Gastroesophageal sphincter (tissue), 4 donors: Measurements from ENCODE around the gene PLEKHO2. TPM values are rescaled to one million over a fixed set of nuclear protein-coding genes. Genes with fewer than 3 reads are reported as not detected.

Experiments used
- ATAC-seq: fragments of 150-250 bp; one replicate; pipeline ENCODE4 v1.9.1; 2016; ENCODE audit warnings: mild to moderate bottlenecking, moderate library complexity
- H3K27ac ChIP-seq, 4 donors: fragments of 200-600 bp; sonication (generic) in 3 of 4; 1 replicate in 3 of 4; 2 replicates in 1 of 4; pipeline ENCODE4 v1.5.1; 2016 to 2019
- H3K27me3 ChIP-seq: fragments of 200-600 bp; sonication (generic); one replicate; pipeline ENCODE4 v1.5.1; 2019
- H3K36me3 ChIP-seq, 2 donors: fragments of 200-600 bp; sonication (generic); one replicate each; pipeline ENCODE4 v1.5.1; 2019; ENCODE audit warnings: control low read depth in 1 of 2
- H3K4me1 ChIP-seq, 3 donors: fragments of 200-600 bp; sonication (generic); 1 replicate in 2 of 3; 2 replicates in 1 of 3; pipeline ENCODE4 v1.5.1; 2016 to 2019; ENCODE audit warnings: control low read depth in 2 of 3
- H3K4me3 ChIP-seq, 2 donors: fragments of 200-600 bp; sonication (generic); one replicate each; pipeline ENCODE4 v1.5.1; 2019; ENCODE audit warnings: mild to moderate bottlenecking in 1 of 2, moderate library complexity in 1 of 2
- H3K9me3 ChIP-seq, 3 donors: fragments of 200-600 bp; sonication (generic); one replicate each; pipeline ENCODE4 v1.5.1; 2017 to 2019; ENCODE audit warnings: control low read depth in 2 of 3
- EP300 ChIP-seq: sonication (generic); formaldehyde crosslinking; IDR thresholded peaks from one replicate; pipeline ENCODE4 v1.6.1; 2017; ENCODE audit warnings: antibody characterized with exemption, mild to moderate bottlenecking
- POLR2A ChIP-seq, 2 donors: fragments of 450-650 bp; IDR thresholded peaks; one replicate each; pipeline ENCODE4 v1.6.1; 2017; ENCODE audit warnings: antibody characterized with exemption in 2 of 2, mild to moderate bottlenecking in 2 of 2, moderate library complexity in 1 of 2
- POLR2AphosphoS5 ChIP-seq: sonication (generic); formaldehyde crosslinking; IDR thresholded peaks from one replicate; pipeline ENCODE4 v1.6.1; 2017; ENCODE audit warnings: antibody characterized with exemption
- WGBS, 2 donors: methylation state at CpG; one replicate each; pipeline ENCODE4 v1.1.5; 2018; ENCODE audit warnings: low coverage in 1 of 2; 5-methylcytosine and 5-hydroxymethylcytosine counted together
- total RNA-seq, 4 donors: library from RNA; depleted of rRNA; stranded (reverse); fragments of >200 nt; gene quantifications; one replicate each; pipeline ENCODE4 v1.1.0, GENCODE V29; 2016
- TF ChIP-seq, protein P1 (sequence below), 4 experiments: fragments of 200-600 bp in 2 of 4; fragments of 450-650 bp in 2 of 4; sonication (generic) in 1 of 4; IDR thresholded peaks; one replicate each; pipeline ENCODE4 v1.5.1; 2017 to 2019; ENCODE audit warnings: antibody characterized with exemption in 4 of 4, mild to moderate bottlenecking in 2 of 4, moderate library complexity in 2 of 4

PLEKHO2 gene
- total RNA-seq, 4 donors from 2014 or later, result 27.1 to 47.9 (median 43.1) TPM

DNA sequence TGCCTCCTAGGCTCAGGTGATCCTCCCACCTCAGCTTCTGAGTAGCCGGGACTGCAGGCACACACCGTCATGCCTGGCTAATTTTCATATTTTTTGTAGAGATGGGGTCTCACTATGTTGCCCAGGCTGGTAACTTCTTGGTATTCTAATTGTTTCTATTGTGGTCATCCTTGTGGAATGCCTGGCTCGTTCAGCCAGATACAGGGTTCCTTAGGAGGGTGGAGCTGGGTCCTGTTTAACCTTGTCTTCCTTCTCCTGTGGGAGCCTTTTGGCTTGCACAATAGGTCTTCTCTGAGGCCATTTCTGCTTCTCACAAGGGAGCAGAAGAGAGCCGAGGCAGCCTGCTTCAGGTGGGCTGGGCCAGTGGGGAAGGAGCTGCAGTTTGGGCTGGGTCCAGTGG is 15.7 kb downstream of the PLEKHO2 start:
- no peak for TF ChIP-seq POLR2A (IDR thresholded peaks at IDR 0.05)
- peak; percentile 4 for TF ChIP-seq POLR2AphosphoS5
- no peak for TF ChIP-seq EP300
- TF ChIP-seq, protein P1, sequence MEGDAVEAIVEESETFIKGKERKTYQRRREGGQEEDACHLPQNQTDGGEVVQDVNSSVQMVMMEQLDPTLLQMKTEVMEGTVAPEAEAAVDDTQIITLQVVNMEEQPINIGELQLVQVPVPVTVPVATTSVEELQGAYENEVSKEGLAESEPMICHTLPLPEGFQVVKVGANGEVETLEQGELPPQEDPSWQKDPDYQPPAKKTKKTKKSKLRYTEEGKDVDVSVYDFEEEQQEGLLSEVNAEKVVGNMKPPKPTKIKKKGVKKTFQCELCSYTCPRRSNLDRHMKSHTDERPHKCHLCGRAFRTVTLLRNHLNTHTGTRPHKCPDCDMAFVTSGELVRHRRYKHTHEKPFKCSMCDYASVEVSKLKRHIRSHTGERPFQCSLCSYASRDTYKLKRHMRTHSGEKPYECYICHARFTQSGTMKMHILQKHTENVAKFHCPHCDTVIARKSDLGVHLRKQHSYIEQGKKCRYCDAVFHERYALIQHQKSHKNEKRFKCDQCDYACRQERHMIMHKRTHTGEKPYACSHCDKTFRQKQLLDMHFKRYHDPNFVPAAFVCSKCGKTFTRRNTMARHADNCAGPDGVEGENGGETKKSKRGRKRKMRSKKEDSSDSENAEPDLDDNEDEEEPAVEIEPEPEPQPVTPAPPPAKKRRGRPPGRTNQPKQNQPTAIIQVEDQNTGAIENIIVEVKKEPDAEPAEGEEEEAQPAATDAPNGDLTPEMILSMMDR (IDR thresholded peaks at IDR 0.05), result no peak
- Histone ChIP-seq H3K27ac (peak overlapping the region; percentile 47 to 96 (median 90)), H3K27me3 (no peaks in the 10 kb centered on the region), H3K4me3 (no peak overlapping the region), H3K4me1 (peaks cover 20 to 94% (median 79%) of the 10 kb centered on the region in 3 donors), H3K36me3 (peaks cover 0 to 59% of the 10 kb centered on the region in 2 donors), H3K9me3 (no peaks in the 10 kb centered on the region)
- peak; percentile 65 for ATAC-seq
- WGBS, 2 donors, result 56 to 92% methylated on average over 2 to 3 of the region's 4 CpGs

DNA sequence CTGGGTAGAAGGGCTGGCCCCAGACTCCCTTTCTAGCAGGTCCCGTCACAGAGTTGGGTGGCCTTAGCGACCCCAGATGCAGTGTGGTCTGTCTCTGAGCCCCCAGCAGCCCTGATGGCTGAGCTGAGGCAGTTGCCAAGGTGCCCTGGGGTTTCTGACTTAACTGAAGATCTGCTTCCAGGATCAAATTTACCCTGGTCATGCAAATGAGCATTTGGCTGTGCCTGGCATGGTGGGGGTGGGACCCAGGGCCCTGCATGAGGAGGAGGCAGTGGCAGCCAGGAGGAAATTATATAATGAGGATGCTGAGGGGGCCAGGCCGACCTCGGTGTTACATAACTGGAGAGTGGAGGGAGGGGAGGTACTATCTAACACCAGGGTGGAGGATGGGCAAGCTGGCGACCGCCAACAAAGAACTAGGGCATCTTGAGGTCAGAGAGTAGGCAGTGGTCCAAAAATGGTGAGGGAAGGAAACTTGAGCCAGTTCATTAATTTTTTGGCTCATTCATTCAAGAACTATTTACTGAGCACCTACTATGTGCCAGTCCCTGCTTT is 16.4 kb downstream of the PLEKHO2 start:
- Histone ChIP-seq H3K9me3 (no peaks in the 10 kb centered on the region), H3K27me3 (no peaks in the 10 kb centered on the region), H3K27ac (peak overlapping the region; percentile 47 to 96 (median 90)), H3K36me3 (peaks cover 0 to 58% of the 10 kb centered on the region in 2 donors), H3K4me1 (peaks cover 20 to 90% (median 74%) of the 10 kb centered on the region in 3 donors), H3K4me3 (no peak overlapping the region)
- no peak for ATAC-seq
- 25 to 30% methylated on average over 4 of the region's 6 CpGs for WGBS, 2 donors
- no peak for TF ChIP-seq EP300
- no peak for TF ChIP-seq POLR2A (IDR thresholded peaks at IDR 0.05)
- TF ChIP-seq, protein P1 (IDR thresholded peaks at IDR 0.05), result no peak
- TF ChIP-seq POLR2AphosphoS5, result no peak

DNA sequence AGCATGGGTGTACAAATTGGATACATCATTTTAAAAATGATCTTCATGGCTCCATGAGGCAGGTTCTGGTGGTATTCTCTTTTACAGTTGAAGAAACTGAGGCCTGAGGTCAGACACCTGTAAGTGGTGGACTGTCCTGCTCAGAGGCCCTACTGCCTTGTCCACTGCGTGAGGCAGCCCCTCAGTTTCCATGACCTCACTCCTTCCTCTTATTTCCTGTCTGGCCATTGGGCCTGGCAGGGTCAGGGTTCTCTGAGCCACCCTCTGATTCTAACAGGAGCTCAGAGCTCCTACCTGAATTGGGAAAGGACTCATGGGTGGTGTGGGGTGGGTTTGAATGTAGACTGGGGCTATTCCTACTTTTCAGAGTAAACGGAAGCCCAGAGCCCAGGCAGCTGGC is 17.5 kb downstream of the PLEKHO2 start:
- ATAC-seq, result no peak
- WGBS, 2 donors, result no CpG with 5 or more reads among the region's 2 CpGs
- Histone ChIP-seq H3K27me3 (no peaks in the 10 kb centered on the region), H3K27ac (peak overlapping the region in 3 of 4 donors; percentile 90 to 96 (median 91)), H3K4me1 (peaks cover 20 to 84% (median 64%) of the 10 kb centered on the region in 3 donors), H3K36me3 (peaks cover 0 to 65% of the 10 kb centered on the region in 2 donors), H3K4me3 (no peak overlapping the region), H3K9me3 (no peaks in the 10 kb centered on the region)
- TF ChIP-seq EP300, result no peak
- TF ChIP-seq POLR2A (IDR thresholded peaks at IDR 0.05), result no peak
- no peak for TF ChIP-seq POLR2AphosphoS5
- TF ChIP-seq, protein P1 (IDR thresholded peaks at IDR 0.05), result no peak

DNA sequence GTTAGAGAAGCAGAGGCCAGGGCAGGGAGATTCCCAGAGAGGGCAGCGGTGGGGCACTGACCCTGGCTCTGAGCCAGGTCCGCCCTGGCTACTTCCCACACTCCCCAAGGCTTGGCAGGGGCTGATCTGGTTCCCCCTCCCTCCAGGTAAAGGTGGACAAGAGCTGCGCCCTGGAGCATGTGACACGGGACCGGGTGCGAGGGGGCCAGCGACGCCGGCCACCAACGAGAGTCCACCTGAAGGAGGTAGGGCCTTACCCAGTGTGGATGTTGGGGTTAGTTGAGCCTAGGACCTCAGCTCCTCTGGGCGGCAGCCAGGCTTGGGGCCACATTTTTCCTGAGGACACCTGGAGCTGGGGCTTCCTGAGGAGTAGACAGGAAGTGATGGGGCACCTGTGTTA is 19.6 kb downstream of the PLEKHO2 start:
- Histone ChIP-seq H3K27ac (peak overlapping the region in 3 of 4 donors; percentile 90 to 96 (median 91)), H3K4me1 (peaks cover 15 to 81% (median 51%) of the 10 kb centered on the region in 3 donors), H3K9me3 (no peaks in the 10 kb centered on the region), H3K36me3 (peaks cover 0 to 67% of the 10 kb centered on the region in 2 donors), H3K4me3 (no peak overlapping the region), H3K27me3 (no peaks in the 10 kb centered on the region)
- WGBS, 2 donors, result 83% methylated on average over 1 of the region's 11 CpGs; no CpG with 5 or more reads in 1 of the 2 donors
- ATAC-seq, result no peak
- no peak for TF ChIP-seq POLR2AphosphoS5
- TF ChIP-seq POLR2A (IDR thresholded peaks at IDR 0.05), result no peak

DNA sequence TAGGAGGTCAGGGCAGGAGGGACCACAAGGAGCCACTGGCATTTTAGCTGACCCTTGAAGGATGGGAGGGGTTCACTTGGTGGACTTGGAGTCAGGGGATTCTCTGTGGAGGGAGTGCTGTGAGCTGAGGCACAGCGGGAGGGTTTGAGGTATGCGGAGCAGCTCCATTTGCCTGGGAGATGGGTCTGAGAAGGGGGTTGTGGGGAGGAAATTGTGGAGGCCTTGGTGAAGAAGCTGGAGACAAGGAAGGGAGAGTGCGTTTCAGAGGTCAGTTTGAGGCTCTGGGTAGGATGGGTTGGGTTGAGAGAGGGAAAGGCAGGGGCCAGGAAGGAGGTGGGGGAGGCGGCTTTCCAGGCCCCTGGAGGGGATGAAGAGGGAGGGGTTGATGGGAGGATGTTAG is 20.2 kb downstream of the PLEKHO2 start:
- Histone ChIP-seq H3K36me3 (peaks cover 0 to 74% of the 10 kb centered on the region in 2 donors), H3K4me1 (peaks cover 13 to 81% (median 47%) of the 10 kb centered on the region in 3 donors), H3K9me3 (no peaks in the 10 kb centered on the region), H3K4me3 (no peak overlapping the region), H3K27me3 (no peaks in the 10 kb centered on the region), H3K27ac (peak overlapping the region in 3 of 4 donors; percentile 90 to 96 (median 91))
- TF ChIP-seq, protein P1 (IDR thresholded peaks at IDR 0.05), result no peak
- TF ChIP-seq EP300, result no peak
- TF ChIP-seq POLR2A (IDR thresholded peaks at IDR 0.05), result no peak
- no peak for TF ChIP-seq POLR2AphosphoS5
- no peak for ATAC-seq
- WGBS, 2 donors, result 76 to 83% methylated on average over 4 of the region's 4 CpGs
